Activated naive CD8-positive, alpha-beta T cell treated with anti-CD3 and anti-CD28 coated beads, Interleukin-2, amount 50 U/mL, for 24 hours (primary cell): ENCODE measurements around the gene DHCR7.
"Not testable (repeated sequence)": the region's sequence is repeated elsewhere in the genome, so short reads cannot be mapped to it uniquely, and the experiment has no call there.

Experiments used
- ATAC-seq: fragments of 150-1000 bp; cut with Tn5 transposase; one replicate; pipeline ENCODE4 v1.10.0; 2021
- DNase-seq: peaks from one replicate; pipeline ENCODE4 v3.0.0; 2021
- H3K27ac Mint-ChIP-seq: one replicate; pipeline ENCODE4 v1.8.0; 2021; ENCODE audit warnings: mild to moderate bottlenecking, mixed read lengths
- H3K27me3 Mint-ChIP-seq: one replicate; pipeline ENCODE4 v1.8.0; 2021; ENCODE audit warnings: mixed read lengths
- H3K36me3 Mint-ChIP-seq: one replicate; pipeline ENCODE4 v1.8.0; 2021; ENCODE audit warnings: low read depth, mixed read lengths
- H3K4me1 Mint-ChIP-seq: one replicate; pipeline ENCODE4 v1.8.0; 2021; ENCODE audit warnings: mixed read lengths
- H3K4me3 Mint-ChIP-seq: one replicate; pipeline ENCODE4 v1.8.0; 2021; ENCODE audit warnings: mild to moderate bottlenecking, moderate library complexity, mixed read lengths
- H3K9me3 Mint-ChIP-seq: one replicate; pipeline ENCODE4 v1.8.0; 2021; ENCODE audit warnings: mixed read lengths

The DHCR7 gene

DNA sequence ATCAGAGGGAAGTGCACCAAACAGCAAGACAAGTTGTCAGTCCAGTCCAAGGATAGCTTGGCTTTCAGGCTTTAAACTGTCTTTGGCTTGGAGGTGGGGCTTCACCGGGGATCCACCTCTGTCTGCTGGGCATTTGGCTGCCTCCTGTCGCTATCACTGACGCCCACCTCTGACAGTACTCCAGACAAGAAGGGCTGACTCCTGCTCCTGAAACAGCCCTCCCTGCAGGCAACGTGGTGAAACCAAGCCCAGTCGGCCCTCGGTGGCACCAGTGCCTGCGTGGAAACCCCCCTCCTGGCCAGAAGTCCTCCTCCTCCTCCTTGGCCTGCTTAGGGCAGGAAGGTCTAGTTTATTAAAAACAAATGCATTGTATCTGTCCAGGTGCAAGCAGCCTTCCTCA lies 16.9 kb downstream of the DHCR7 start:
- Mint-ChIP-seq H3K4me3 (no peak overlapping the region), H3K27ac (no peak overlapping the region), H3K9me3 (no peaks in the 10 kb centered on the region), H3K4me1 (peaks cover 13% of the 10 kb centered on the region), H3K27me3 (peaks cover 4% of the 10 kb centered on the region), H3K36me3 (peaks cover 11% of the 10 kb centered on the region)
- ATAC-seq: no peak
- DNase-seq: no peak

DNA sequence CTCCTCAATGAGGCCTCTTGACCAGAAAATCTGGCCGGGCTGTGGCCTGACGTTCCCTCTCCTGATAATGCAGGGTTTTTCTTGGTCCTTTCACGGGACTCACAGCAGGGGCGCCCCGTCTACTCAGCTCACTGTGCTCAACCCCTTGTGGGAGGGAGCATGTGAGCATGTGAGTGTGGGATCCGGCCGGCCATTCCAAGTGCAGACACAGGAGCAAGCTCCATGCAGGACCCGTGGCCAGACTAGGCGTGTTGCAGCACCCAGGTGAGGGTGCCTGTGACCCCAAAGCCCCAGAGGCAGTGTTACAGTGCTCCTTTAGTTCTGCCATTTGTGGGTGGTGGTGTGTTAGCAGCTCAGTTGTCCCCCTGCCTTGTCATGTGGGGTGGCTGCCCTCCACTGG lies 18.0 kb downstream of the DHCR7 start:
- Mint-ChIP-seq H3K4me1 (peaks cover 21% of the 10 kb centered on the region), H3K4me3 (no peak overlapping the region), H3K9me3 (no peaks in the 10 kb centered on the region), H3K36me3 (peaks cover 8% of the 10 kb centered on the region), H3K27ac (no peak overlapping the region), H3K27me3 (peaks cover 4% of the 10 kb centered on the region)
- DNase-seq: no peak
- no peak for ATAC-seq

DNA sequence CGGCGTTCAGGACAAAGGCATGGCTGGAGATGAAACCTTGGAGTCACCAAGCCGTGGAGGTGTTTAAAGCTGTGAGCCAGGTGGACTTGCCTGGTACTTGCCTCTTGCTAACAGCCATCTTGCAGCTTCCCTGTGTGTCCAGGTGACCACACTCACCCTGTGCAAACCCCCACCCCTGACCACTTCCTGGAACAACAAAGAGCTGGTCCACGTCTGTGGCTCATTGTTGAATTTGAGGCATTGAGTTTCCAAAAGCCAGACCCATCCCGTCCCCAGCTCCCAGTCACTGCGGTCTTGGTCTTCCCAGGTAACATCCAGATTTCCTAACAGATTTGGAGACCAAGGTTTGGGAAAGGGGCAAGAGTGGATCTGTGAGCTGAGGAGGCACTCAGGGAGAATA lies 18.5 kb downstream of the DHCR7 start:
- no peaks in the 10 kb centered on the region for H3K9me3 Mint-ChIP-seq
- H3K4me1 Mint-ChIP-seq: peaks cover 21% of the 10 kb centered on the region
- no peak overlapping the region for H3K27ac Mint-ChIP-seq
- DNase-seq (no peak), ATAC-seq (no peak)
- H3K4me3 Mint-ChIP-seq: no peak overlapping the region
- peaks cover 4% of the 10 kb centered on the region for H3K27me3 Mint-ChIP-seq
- H3K36me3 Mint-ChIP-seq: peaks cover 4% of the 10 kb centered on the region

DNA sequence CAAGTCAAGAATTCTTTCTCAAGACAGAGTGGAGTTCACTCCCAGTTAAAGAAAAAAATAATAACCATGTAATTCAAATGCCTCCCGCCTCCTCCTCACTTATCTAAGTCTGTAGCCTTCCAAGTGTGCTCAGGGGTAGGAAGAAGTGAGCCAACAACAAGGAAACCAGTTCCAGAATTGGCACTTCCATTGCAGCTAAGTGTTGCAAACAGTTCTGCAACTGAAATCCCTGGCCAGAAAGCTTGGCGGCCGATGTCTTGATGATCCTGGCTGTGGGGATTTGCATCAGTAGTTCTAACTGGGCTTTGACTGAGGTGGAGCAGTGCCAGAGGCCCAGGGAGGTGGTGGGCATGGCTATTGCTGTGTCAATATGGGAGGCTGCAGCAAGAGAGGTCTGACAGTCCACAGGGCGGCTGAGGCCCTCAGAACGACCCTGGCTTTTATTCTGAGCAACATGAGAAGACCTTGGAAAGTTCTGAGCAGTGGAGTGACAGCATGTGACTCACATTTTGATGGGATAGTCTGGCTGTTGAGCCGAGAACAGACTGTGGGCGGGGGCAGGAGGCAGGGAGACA lies 19.2 kb downstream of the DHCR7 start:
- no peak for DNase-seq
- Mint-ChIP-seq H3K27ac (no peak overlapping the region), H3K4me3 (no peak overlapping the region)

DNA sequence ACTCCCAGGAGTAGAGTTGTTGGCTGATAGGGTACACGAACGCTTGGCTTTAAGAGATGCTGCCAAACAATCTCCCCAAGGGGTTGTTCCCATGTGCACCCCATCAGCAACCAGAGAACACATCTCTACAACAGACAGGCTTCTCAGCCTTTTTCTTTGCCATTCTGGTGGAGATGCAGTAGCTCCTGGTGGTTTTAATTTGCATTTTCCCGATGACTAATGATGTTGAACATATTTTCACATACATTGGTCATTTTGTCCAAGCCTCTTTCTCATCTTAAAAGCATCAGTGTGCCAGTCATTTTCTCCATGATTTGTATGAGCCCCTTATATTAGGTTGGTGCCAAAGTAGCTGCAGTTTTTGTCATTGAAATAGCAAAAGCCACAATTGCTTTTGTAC lies 21.8 kb downstream of the DHCR7 start:
- peaks cover 21% of the 10 kb centered on the region for H3K4me1 Mint-ChIP-seq
- H3K27me3 Mint-ChIP-seq: peaks cover 6% of the 10 kb centered on the region
- H3K36me3 Mint-ChIP-seq: no peaks in the 10 kb centered on the region
- ATAC-seq (peak; percentile 60), DNase-seq (no peak)
- H3K9me3 Mint-ChIP-seq: no peaks in the 10 kb centered on the region
- no peak overlapping the region for H3K4me3 Mint-ChIP-seq
- peak overlapping the region; percentile 50 for H3K27ac Mint-ChIP-seq

More for the DNA sequence above, 19.2 kb downstream of the DHCR7 start:
- peaks cover 21% of the 10 kb centered on the region for H3K4me1 Mint-ChIP-seq
- H3K36me3 Mint-ChIP-seq: no peaks in the 10 kb centered on the region
- H3K27me3 Mint-ChIP-seq: peaks cover 4% of the 10 kb centered on the region
- no peaks in the 10 kb centered on the region for H3K9me3 Mint-ChIP-seq
- no peak for ATAC-seq

DNA sequence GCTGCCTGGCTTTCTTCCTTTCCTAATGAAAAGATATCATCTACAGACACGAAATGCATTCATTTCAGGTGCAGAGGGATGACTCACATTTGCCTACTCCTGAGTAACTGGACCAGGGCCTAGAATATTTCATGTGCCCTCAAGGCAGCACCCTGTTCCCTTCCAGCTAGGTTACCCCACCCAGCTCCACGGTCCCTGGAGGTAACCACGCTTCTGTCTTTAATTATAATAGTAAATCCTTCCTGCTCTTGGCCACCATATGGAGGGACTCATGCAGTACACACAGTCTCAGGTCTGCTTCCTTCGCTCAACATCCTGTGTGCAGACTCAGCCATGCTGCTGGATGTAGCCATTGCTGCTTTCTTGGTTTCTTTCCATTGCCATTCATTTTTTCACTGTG lies 22.3 kb downstream of the DHCR7 start:
- H3K4me1 Mint-ChIP-seq: peaks cover 21% of the 10 kb centered on the region
- ATAC-seq (peak; percentile 62), DNase-seq (no peak)
- no peaks in the 10 kb centered on the region for H3K9me3 Mint-ChIP-seq
- H3K27ac Mint-ChIP-seq: peak overlapping the region; percentile 42
- H3K4me3 Mint-ChIP-seq: no peak overlapping the region
- no peaks in the 10 kb centered on the region for H3K36me3 Mint-ChIP-seq
- peaks cover 6% of the 10 kb centered on the region for H3K27me3 Mint-ChIP-seq

DNA sequence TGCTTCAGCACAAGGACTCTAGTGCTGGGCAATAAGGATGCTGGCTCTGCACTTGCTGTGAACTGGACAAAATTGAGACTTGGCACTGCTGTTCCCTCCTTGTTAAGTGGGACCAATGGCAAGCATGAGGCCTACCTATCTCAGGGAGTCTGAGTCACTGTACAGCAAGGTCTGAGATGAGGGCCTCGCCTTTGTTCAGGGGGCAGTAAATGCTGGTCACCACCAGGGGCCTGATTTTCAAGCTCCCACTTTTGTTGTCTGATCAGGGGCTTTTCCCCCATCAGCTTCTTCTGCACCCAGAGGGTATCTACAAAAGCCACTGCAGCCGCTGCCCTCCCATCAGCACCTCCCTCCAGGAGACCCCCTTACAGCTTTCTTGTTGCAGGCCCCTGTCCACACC lies 22.8 kb downstream of the DHCR7 start:
- peaks cover 6% of the 10 kb centered on the region for H3K27me3 Mint-ChIP-seq
- H3K36me3 Mint-ChIP-seq: no peaks in the 10 kb centered on the region
- no peaks in the 10 kb centered on the region for H3K9me3 Mint-ChIP-seq
- peak overlapping the region; percentile 42 for H3K27ac Mint-ChIP-seq
- H3K4me3 Mint-ChIP-seq: no peak overlapping the region
- peaks cover 21% of the 10 kb centered on the region for H3K4me1 Mint-ChIP-seq
- DNase-seq (no peak), ATAC-seq (peak; percentile 33)

DNA sequence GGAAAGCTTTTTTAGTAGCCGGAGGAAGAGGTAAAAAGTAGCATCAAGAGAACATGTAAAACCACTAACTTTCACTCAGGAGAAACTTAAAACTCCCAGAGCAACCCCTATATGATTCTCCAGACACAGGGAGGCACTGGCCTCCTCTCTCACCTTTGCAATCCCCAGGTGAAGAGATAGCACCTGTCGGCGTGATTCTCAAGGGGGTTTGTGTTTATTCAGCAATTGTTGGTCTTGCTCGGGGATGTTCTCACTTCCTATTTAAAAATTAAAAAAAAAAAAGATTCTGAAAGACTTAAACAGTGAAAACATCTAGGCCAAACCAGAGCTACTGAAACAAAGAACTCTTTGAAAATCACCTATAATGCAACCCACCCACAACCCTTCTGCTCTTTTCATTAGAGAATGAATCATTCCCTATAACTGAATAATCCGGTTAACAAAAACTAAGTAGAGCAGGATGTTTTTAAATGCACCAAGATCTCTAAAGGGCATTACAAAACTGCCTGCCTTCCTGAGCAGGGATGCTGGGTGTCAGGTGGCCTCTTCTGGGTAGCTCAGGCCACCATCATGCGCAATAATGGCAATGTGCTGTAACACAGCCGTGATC lies 24.9 kb downstream of the DHCR7 start:
- H3K27me3 Mint-ChIP-seq: peaks cover 2% of the 10 kb centered on the region
- no peaks in the 10 kb centered on the region for H3K36me3 Mint-ChIP-seq
- peaks cover 24% of the 10 kb centered on the region for H3K4me1 Mint-ChIP-seq
- ATAC-seq (no peak), DNase-seq (no peak)
- no peak overlapping the region for H3K27ac Mint-ChIP-seq
- H3K4me3 Mint-ChIP-seq: no peak overlapping the region
- H3K9me3 Mint-ChIP-seq: no peaks in the 10 kb centered on the region

DNA sequence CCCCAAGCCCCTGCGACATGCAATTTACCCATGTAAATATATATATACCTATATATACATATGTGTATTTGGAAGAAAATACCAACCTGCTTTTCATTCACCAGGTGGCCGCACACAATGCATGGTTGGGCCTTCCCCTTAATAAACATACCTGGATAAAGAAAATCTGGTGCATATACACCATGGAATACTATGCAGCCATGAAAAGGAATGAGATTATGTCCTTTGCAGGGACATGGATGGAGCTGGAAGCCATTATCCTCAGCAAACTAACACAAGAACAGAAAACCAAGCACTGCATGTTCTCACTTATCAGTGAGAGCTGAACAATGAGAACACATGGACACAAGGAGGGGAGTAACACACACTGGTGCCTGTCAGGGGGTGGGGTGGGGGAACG lies 25.9 kb downstream of the DHCR7 start:
- not testable (repeated sequence) for H3K4me3 Mint-ChIP-seq, H3K9me3 Mint-ChIP-seq, DNase-seq, ATAC-seq, H3K36me3 Mint-ChIP-seq, H3K27me3 Mint-ChIP-seq, H3K27ac Mint-ChIP-seq
- peaks cover 24% of the 10 kb centered on the region for H3K4me1 Mint-ChIP-seq

DNA sequence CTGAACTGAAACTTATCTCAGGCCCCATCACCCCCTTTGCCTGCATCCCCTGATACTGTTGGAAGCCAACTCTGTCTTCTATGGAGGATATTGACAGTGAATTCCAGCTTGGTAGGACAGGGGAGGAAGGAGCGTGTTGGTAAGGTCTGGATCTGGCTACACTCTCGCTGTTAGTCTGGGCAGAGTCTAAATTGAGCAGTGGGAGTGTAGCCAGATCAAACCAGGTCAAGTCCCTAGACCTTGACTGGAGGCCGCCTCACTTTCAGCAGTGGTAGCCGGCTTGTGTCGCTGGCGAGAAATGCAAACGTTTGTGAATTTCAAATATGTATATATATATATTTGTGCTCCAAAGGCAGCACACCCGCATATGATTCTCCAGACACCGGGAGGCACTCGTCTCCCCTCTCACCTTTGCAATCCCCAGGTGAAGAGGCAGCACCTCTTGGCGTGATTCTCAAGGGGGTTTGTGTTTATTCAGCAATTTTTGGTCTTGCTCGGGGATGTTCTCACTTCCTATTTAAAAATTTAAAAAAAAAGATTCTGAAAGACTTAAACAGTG lies 26.7 kb downstream of the DHCR7 start:
- ATAC-seq (no peak), DNase-seq (no peak)
- Mint-ChIP-seq H3K27me3 (peaks cover 2% of the 10 kb centered on the region), H3K36me3 (no peaks in the 10 kb centered on the region), H3K4me3 (no peak overlapping the region), H3K27ac (no peak overlapping the region), H3K4me1 (peaks cover 16% of the 10 kb centered on the region), H3K9me3 (no peaks in the 10 kb centered on the region)

DNA sequence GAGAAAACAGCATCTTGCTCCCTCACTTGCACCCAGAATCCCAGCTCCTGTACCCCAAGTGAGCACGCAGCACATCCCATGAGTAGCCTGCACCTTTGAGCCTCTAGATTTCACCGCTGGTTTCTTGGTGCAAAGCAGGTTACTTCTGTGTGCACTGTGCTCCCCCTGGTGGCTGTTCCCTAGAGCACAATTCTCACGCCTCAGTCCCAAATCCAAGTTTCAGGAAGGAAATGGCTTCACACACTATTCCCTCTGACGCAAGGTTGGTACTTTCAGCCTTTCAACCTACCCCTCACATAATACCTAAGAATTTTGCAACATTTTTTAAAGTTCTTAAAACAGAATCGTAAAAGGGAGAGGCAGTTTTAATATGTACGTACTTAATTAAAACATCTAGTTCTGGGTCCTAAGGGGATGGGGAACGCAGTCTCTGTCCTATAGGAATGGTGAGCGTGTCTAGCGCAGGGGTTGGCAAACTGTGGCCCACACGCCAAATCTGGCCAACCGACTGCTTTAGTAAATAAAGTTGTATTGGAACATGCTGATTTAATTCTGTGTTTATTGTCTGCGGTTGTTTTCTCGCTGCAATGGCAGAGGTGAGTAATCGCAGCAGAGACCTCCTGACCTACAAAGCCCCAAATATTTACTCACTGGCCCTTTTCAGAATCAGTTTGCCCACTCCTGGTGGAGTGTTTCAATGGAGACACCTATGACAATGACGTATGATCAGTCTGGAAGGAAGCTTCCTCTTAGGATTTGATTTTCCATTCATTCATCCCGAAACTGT lies 27.5 kb downstream of the DHCR7 start:
- peak; percentile 28 for DNase-seq
- peaks cover 8% of the 10 kb centered on the region for H3K4me1 Mint-ChIP-seq
- no peak for ATAC-seq
- no peak overlapping the region for H3K4me3 Mint-ChIP-seq
- peaks cover 2% of the 10 kb centered on the region for H3K27me3 Mint-ChIP-seq
- no peaks in the 10 kb centered on the region for H3K9me3 Mint-ChIP-seq
- no peaks in the 10 kb centered on the region for H3K36me3 Mint-ChIP-seq
- no peak overlapping the region for H3K27ac Mint-ChIP-seq

DNA sequence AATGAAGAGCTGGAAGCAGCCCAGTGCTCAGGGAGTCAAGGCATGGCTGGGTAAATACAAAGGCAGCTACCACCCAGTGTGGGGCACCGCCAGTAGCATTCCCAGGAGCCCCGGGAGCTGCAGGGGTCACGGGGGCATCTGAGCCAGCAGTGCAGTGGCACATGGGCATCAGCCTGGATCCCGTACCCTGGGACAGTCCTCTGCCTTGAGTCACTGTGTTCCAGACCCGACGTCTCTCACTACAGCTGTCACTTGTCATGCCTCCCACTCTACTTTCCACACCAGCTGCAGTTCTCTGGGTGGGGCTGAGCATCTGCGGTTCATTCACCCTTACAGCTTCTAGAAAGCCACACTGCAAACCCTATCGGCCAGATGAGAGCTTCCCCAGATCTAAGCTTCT lies 29.6 kb downstream of the DHCR7 start:
- H3K27me3 Mint-ChIP-seq: peaks cover 11% of the 10 kb centered on the region
- H3K9me3 Mint-ChIP-seq: peaks cover 7% of the 10 kb centered on the region
- H3K36me3 Mint-ChIP-seq: no peaks in the 10 kb centered on the region
- no peak overlapping the region for H3K4me3 Mint-ChIP-seq
- peak; percentile 20 for DNase-seq
- H3K4me1 Mint-ChIP-seq: peaks cover 6% of the 10 kb centered on the region
- ATAC-seq: peak; percentile 85
- no peak overlapping the region for H3K27ac Mint-ChIP-seq

DNA sequence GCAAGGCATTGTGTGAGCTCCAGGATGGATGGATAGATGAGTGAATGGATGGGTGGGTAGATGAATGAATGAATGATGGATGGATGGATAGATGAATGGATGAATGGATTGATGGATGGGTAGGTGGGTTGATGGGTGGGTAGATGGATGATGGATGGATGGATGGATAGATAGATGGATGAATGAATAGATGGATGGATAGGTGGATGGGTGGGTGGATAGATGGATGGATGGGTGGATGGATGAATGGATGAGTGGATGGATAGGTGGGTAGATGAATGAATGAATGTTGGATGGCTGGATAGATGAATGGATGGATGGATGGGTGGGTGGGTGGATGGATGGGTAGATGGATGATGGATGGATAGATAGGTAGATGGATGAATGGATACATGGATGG lies 33.5 kb downstream of the DHCR7 start:
- no peak for DNase-seq
- Mint-ChIP-seq H3K27me3 (peaks cover 8% of the 10 kb centered on the region), H3K9me3 (peaks cover 13% of the 10 kb centered on the region), H3K4me1 (peaks cover 6% of the 10 kb centered on the region), H3K4me3 (no peak overlapping the region), H3K36me3 (no peaks in the 10 kb centered on the region), H3K27ac (no peak overlapping the region)
- ATAC-seq: no peak

DNA sequence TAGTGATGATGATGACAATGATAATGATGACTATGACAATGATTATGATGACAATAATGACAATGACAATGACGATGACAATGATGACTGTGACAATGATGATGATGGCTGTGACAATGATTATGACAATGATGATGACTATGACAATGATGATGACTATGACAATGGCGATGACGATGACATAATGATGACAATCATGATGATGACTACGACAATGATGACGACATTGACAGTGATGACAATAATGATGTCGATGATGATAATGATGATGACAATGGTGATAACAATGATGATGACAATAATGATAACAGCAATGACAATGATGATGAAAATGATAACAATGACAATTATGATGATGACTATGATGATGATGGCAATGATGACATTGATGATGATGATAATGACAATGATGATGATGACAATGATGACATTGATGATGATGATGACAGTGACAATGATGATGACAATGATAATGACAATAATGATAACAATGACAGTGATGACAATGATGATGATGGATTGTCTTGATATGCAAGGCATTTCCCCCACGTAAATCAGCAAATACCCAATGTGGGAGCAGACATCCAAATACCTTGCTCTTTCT lies 37.7 kb downstream of the DHCR7 start:
- DNase-seq (no peak), ATAC-seq (no peak)
- no peak overlapping the region for H3K27ac Mint-ChIP-seq
- peaks cover 8% of the 10 kb centered on the region for H3K27me3 Mint-ChIP-seq
- peaks cover 13% of the 10 kb centered on the region for H3K9me3 Mint-ChIP-seq
- no peak overlapping the region for H3K4me3 Mint-ChIP-seq
- H3K36me3 Mint-ChIP-seq: no peaks in the 10 kb centered on the region
- H3K4me1 Mint-ChIP-seq: no peaks in the 10 kb centered on the region

DNA sequence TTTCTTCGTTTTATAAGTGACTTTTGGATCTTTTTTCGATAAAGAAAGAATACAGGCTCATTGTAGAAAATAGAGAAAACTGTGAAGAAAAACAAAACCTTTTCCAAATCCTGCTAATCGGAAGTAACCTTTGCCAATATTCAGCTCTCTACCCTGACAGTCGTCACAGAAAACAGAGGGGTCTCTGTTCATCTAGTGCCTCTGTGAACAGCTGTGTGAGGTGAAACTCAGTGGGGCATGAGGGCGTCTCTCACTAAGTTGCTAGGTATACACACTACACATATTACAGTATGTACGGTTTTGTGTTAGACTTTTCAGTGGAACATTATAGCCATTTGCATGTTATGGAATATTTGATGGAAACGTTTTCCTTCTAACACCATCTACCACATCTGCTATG lies 39.4 kb downstream of the DHCR7 start:
- H3K36me3 Mint-ChIP-seq: no peaks in the 10 kb centered on the region
- H3K9me3 Mint-ChIP-seq: peaks cover 10% of the 10 kb centered on the region
- H3K27me3 Mint-ChIP-seq: no peaks in the 10 kb centered on the region
- H3K27ac Mint-ChIP-seq: no peak overlapping the region
- H3K4me1 Mint-ChIP-seq: no peaks in the 10 kb centered on the region
- H3K4me3 Mint-ChIP-seq: no peak overlapping the region
- ATAC-seq (no peak), DNase-seq (no peak)
